Measurements from ENCODE around the gene IFRD2. TPM values are rescaled to one million over a fixed set of nuclear protein-coding genes. Genes with fewer than 3 reads are reported as not detected.
"Not testable (repeated sequence)": the region's sequence is repeated elsewhere in the genome, so short reads cannot be mapped to it uniquely, and the experiment has no call there.

The IFRD2 gene
- total RNA-seq, 4 donors from 2014 or later = 40.0 to 178 (median 72.2) TPM

GRCh38 chr3:50288387-50289007 is 3.7 kb downstream of the IFRD2 start:
- DNase-seq (ENCODE audit: low spot score) (no peak), ATAC-seq (ENCODE audit: low FRiP score) (no peak)
- TF ChIP-seq CTCF (IDR thresholded peaks at IDR 0.05) = no peak

- no peak for TF ChIP-seq CTCF (IDR thresholded peaks at IDR 0.05)
- no peak for DNase-seq (ENCODE audit: low spot score)
- no peak for ATAC-seq (ENCODE audit: low FRiP score)
Measured at GRCh38 chr3:50287262-50287661, 5.0 kb downstream of the IFRD2 start.

GRCh38 chr3:50286322-50287227 is 5.7 kb downstream of the IFRD2 start:
- no peak for DNase-seq (ENCODE audit: low spot score)
- ATAC-seq (ENCODE audit: low FRiP score) = no peak
- no peak for TF ChIP-seq CTCF (IDR thresholded peaks at IDR 0.05)

- ATAC-seq (ENCODE audit: low FRiP score); DNase-seq (ENCODE audit: low spot score): not testable (repeated sequence)
Measured at GRCh38 chr3:50284121-50284520, 8.1 kb downstream of the IFRD2 start.

GRCh38 chr3:50279255-50280016 is 12.8 kb downstream of the IFRD2 start:
- ATAC-seq (ENCODE audit: low FRiP score) (no peak), DNase-seq (ENCODE audit: low spot score) (no peak)
- TF ChIP-seq CTCF (IDR thresholded peaks at IDR 0.05) = no peak

GRCh38 chr3:50278880-50279224 is 13.4 kb downstream of the IFRD2 start, which contains the start of gene LSMEM2:
TSS of gene LSMEM2 (plus strand) at chr3:50279087. CDS start at chr3:50279114, 27 bp downstream.
- TF ChIP-seq CTCF (IDR thresholded peaks at IDR 0.05) = no peak
- ATAC-seq (ENCODE audit: low FRiP score) = no peak
- DNase-seq (ENCODE audit: low spot score) = no peak
